GM12874 (cell line): ENCODE measurements around the gene SLC24A1.

Experiments used
- CTCF ChIP-seq: IDR thresholded peaks from 2 replicates; pipeline ENCODE4 v1.5.1; 2011; ENCODE audit warnings: low read depth, mild to moderate bottlenecking, control low read depth, low read length, moderate library complexity; ENCODE audit not compliant: insufficient read depth

SLC24A1 gene

GRCh38 chr15:65610871-65611718 is 10.6 kb upstream of the SLC24A1 start, which contains the start of gene INTS14:
INTS14 (minus strand) TSS chr15:65611131; CDS start chr15:65607380, 3,751 bp downstream.
- peak; percentile 81 for TF ChIP-seq CTCF

GRCh38 chr15:65611888-65612615 is 9.7 kb upstream of the SLC24A1 start:
- no peak for TF ChIP-seq CTCF

- no peak for TF ChIP-seq CTCF
These were observed 9.2 kb upstream of the SLC24A1 start for GRCh38 chr15:65612616-65612946.

- no peak for TF ChIP-seq CTCF
These were observed 8.6 kb upstream of the SLC24A1 start for GRCh38 chr15:65612949-65613744.

GRCh38 chr15:65618560-65619109 is 3.1 kb upstream of the SLC24A1 start:
- TF ChIP-seq CTCF: no peak

GRCh38 chr15:65619626-65620290 is 2.0 kb upstream of the SLC24A1 start:
- no peak for TF ChIP-seq CTCF

GRCh38 chr15:65620833-65621232 is 905 bp upstream of the SLC24A1 start:
- no peak for TF ChIP-seq CTCF
